NT2/D1 (cell line): ENCODE results near the gene C3orf33.

ENCODE experiments used
- SUZ12 ChIP-seq: IDR thresholded peaks from 2 replicates; pipeline ENCODE4 v1.6.1; 2011; ENCODE audit not compliant: insufficient read length, insufficient read depth; ENCODE audit errors: extremely low read depth
- YY1 ChIP-seq: IDR thresholded peaks from 2 replicates; pipeline ENCODE4 v1.6.1; 2011; ENCODE audit not compliant: insufficient read length, insufficient read depth
- ZNF274 ChIP-seq: IDR thresholded peaks from 2 replicates; pipeline ENCODE4 v1.6.1; 2011; ENCODE audit warnings: mild to moderate bottlenecking, low read depth, low read length

DNA sequence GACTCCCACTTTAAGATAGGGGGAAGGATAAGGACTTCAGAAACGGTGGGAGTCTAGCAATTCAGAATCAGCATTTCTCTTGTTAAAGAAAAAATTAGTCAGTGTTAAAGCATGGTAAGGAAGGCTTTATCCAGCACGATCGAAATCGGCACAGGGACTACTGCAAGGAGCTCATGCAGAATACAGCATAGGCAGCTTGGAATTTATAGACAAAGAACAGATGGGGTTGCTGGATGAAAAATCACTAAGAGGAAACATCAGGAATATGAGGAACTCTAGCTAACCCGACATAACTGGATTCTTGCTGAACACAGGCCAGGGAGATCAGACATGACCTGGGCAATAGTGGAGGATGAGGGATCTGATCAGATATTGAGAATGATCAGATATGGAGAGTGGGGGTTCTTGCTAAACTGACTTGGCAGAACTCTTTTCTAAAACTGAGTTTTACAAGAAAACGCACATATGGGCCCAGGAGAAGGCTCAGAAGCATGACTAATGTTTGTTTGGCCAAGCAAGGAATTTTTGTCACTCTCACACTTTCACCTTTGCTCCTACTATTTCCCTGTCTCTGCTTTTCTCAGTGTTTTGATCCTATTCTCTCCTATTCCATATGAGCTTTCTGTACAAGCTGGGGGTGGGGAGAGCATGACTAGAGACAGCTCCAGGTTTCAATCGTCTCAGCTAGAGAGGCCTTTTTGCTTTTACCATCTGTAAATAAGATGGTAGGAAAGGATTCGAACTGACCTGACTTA lies 57.3 kb downstream of the C3orf33 start:
- TF ChIP-seq YY1 (no peak), ZNF274 (no peak), SUZ12 (no peak)
